ENCODE results near the gene ZNF189.

ZNF189 gene

DNA sequence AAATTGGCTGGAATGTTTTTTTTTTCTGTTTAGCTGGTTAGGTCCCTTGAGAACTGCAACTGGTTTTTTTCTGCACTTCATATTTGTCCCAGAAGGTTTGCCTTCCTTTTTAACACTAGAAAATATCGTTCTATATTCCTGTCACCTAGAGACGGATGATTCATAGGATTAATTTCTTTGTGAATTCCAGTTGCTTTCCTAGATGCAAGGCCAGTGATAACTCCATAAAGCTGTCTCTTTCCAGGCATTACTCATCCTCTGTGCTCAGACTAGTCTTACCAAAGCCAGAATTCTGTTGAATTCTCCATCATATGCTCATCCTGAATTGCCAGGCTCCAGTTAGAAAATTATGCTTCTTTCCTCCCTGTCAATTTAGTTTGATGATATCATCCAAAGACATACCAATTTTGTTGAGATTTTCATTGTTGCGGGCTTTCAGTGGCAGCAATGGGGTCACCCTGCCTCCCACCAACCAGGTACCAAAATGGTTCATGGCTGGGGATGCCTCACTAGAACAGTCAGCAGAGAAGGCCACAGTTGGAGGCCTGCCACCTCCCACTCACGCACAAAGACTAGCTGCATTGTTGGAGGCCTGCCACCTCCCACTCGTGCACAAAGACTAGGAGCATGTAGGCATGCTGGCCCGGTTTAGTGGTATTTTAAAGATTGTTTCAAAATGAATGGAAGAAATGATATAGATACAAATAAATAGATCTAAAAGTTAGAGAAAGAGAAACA lies 22.4 kb upstream of the ZNF189 start:
- TF ChIP-seq TEAD4 (IDR thresholded peaks at IDR 0.05), result no peak
- no peak for TF ChIP-seq USF1 (IDR thresholded peaks at IDR 0.05)
- no peak for TF ChIP-seq NFIC (IDR thresholded peaks at IDR 0.05)

GRCh38 chr9:101380295-101380694 lies 18.4 kb upstream of the ZNF189 start:
- TF ChIP-seq YY1 (IDR thresholded peaks at IDR 0.05; ENCODE audit: low read depth) (no peak), CREB1 (IDR thresholded peaks at IDR 0.05; ENCODE audit: low read depth) (no peak), CEBPB (IDR thresholded peaks at IDR 0.05) (no peak), USF1 (IDR thresholded peaks at IDR 0.05) (no peak), TCF12 (IDR thresholded peaks at IDR 0.05; ENCODE audit: low read depth) (no peak), EP300 (IDR thresholded peaks at IDR 0.05; ENCODE audit: borderline replicate concordance) (no peak), TEAD4 (IDR thresholded peaks at IDR 0.05) (no peak), EGR1 (IDR thresholded peaks at IDR 0.05) (no peak), FOXM1 (IDR thresholded peaks at IDR 0.05; ENCODE audit: borderline replicate concordance, low read depth) (no peak), NFIC (IDR thresholded peaks at IDR 0.05) (no peak), RAD21 (IDR thresholded peaks at IDR 0.05; ENCODE audit: low read depth) (no peak), ZBTB7A (IDR thresholded peaks at IDR 0.05; ENCODE audit: low read depth) (no peak), TAF1 (IDR thresholded peaks at IDR 0.05; ENCODE audit: low read depth) (no peak)
- TF ChIP-seq, protein P1, sequence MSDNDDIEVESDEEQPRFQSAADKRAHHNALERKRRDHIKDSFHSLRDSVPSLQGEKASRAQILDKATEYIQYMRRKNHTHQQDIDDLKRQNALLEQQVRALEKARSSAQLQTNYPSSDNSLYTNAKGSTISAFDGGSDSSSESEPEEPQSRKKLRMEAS (IDR thresholded peaks at IDR 0.05), result no peak
- TF ChIP-seq, protein P2, sequence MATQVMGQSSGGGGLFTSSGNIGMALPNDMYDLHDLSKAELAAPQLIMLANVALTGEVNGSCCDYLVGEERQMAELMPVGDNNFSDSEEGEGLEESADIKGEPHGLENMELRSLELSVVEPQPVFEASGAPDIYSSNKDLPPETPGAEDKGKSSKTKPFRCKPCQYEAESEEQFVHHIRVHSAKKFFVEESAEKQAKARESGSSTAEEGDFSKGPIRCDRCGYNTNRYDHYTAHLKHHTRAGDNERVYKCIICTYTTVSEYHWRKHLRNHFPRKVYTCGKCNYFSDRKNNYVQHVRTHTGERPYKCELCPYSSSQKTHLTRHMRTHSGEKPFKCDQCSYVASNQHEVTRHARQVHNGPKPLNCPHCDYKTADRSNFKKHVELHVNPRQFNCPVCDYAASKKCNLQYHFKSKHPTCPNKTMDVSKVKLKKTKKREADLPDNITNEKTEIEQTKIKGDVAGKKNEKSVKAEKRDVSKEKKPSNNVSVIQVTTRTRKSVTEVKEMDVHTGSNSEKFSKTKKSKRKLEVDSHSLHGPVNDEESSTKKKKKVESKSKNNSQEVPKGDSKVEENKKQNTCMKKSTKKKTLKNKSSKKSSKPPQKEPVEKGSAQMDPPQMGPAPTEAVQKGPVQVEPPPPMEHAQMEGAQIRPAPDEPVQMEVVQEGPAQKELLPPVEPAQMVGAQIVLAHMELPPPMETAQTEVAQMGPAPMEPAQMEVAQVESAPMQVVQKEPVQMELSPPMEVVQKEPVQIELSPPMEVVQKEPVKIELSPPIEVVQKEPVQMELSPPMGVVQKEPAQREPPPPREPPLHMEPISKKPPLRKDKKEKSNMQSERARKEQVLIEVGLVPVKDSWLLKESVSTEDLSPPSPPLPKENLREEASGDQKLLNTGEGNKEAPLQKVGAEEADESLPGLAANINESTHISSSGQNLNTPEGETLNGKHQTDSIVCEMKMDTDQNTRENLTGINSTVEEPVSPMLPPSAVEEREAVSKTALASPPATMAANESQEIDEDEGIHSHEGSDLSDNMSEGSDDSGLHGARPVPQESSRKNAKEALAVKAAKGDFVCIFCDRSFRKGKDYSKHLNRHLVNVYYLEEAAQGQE (IDR thresholded peaks at IDR 0.05; ENCODE audit: low read depth), result no peak

- TF ChIP-seq EGR1 (IDR thresholded peaks at IDR 0.05) (no peak), TEAD4 (IDR thresholded peaks at IDR 0.05) (no peak), EP300 (IDR thresholded peaks at IDR 0.05; ENCODE audit: borderline replicate concordance) (no peak), YY1 (IDR thresholded peaks at IDR 0.05; ENCODE audit: low read depth) (no peak), TAF1 (IDR thresholded peaks at IDR 0.05; ENCODE audit: low read depth) (no peak), CEBPB (IDR thresholded peaks at IDR 0.05) (no peak), CREB1 (IDR thresholded peaks at IDR 0.05; ENCODE audit: low read depth) (no peak), USF1 (IDR thresholded peaks at IDR 0.05) (no peak), TCF12 (IDR thresholded peaks at IDR 0.05; ENCODE audit: low read depth) (no peak), NFIC (IDR thresholded peaks at IDR 0.05) (no peak), FOXM1 (IDR thresholded peaks at IDR 0.05; ENCODE audit: borderline replicate concordance, low read depth) (no peak), ZBTB7A (IDR thresholded peaks at IDR 0.05; ENCODE audit: low read depth) (no peak), RAD21 (IDR thresholded peaks at IDR 0.05; ENCODE audit: low read depth) (no peak)
- TF ChIP-seq, protein P2 (IDR thresholded peaks at IDR 0.05; ENCODE audit: low read depth), result no peak
- TF ChIP-seq, protein P1 (IDR thresholded peaks at IDR 0.05), result no peak
Measured at GRCh38 chr9:101381118-101381517, 17.5 kb upstream of the ZNF189 start.

- TF ChIP-seq, protein P2 (IDR thresholded peaks at IDR 0.05; ENCODE audit: low read depth), result no peak
- TF ChIP-seq CEBPB (IDR thresholded peaks at IDR 0.05), result no peak
- TF ChIP-seq USF1 (IDR thresholded peaks at IDR 0.05), result peak; percentile 70
- no peak for TF ChIP-seq RAD21 (IDR thresholded peaks at IDR 0.05; ENCODE audit: low read depth)
- TF ChIP-seq EP300 (IDR thresholded peaks at IDR 0.05; ENCODE audit: borderline replicate concordance), result no peak
Measured at GRCh38 chr9:101381833-101382342, 16.8 kb upstream of the ZNF189 start.
